Activated T-helper 17 cell treated with anti-CD3 and anti-CD28 coated beads, Interleukin-2, amount 50 U/mL, for 72 hours (primary cell): ENCODE data around the gene TMEM72. TPM values are rescaled to one million over a fixed set of nuclear protein-coding genes. Genes with fewer than 3 reads are reported as not detected.

ENCODE experiments used
- ATAC-seq: fragments of 150-1000 bp; cut with Tn5 transposase; replicated peaks from 2 replicates; pipeline ENCODE4 v1.10.0; 2021; ENCODE audit warnings: mild to moderate bottlenecking, moderate library complexity
- H3K27ac Mint-ChIP-seq: one replicate; pipeline ENCODE4 v1.8.0; 2022; ENCODE audit warnings: mixed read lengths
- H3K27me3 Mint-ChIP-seq: one replicate; pipeline ENCODE4 v1.8.0; 2022; ENCODE audit warnings: mixed read lengths
- H3K36me3 Mint-ChIP-seq: one replicate; pipeline ENCODE4 v1.8.0; 2022; ENCODE audit warnings: low read depth, mild to moderate bottlenecking, mixed read lengths
- H3K4me1 Mint-ChIP-seq: one replicate; pipeline ENCODE4 v1.8.0; 2022; ENCODE audit warnings: mixed read lengths
- H3K4me3 Mint-ChIP-seq: one replicate; pipeline ENCODE4 v1.8.0; 2022; ENCODE audit warnings: mild to moderate bottlenecking, mixed read lengths
- H3K9me3 Mint-ChIP-seq: one replicate; pipeline ENCODE4 v1.8.0; 2022; ENCODE audit warnings: mixed read lengths
- total RNA-seq, 2 donors: library from RNA; stranded (reverse); gene quantifications; one replicate each; pipeline ENCODE4 v1.2.3, GENCODE V29; 2022

Gene TMEM72
- total RNA-seq, 2 donors from 2014 or later = not detected

- Mint-ChIP-seq H3K4me3 (no peak overlapping the region), H3K4me1 (no peaks in the 10 kb centered on the region), H3K27ac (no peak overlapping the region), H3K9me3 (no peaks in the 10 kb centered on the region), H3K36me3 (no peaks in the 10 kb centered on the region), H3K27me3 (peaks cover 8% of the 10 kb centered on the region)
- no peak for ATAC-seq
Observed at GRCh38 chr10:44930904-44931620, 19.9 kb downstream of the TMEM72 start.

- H3K27ac Mint-ChIP-seq = no peak overlapping the region
- no peaks in the 10 kb centered on the region for H3K4me1 Mint-ChIP-seq
- H3K36me3 Mint-ChIP-seq = no peaks in the 10 kb centered on the region
- H3K4me3 Mint-ChIP-seq = no peak overlapping the region
- ATAC-seq = no peak
- peaks cover 8% of the 10 kb centered on the region for H3K27me3 Mint-ChIP-seq
- no peaks in the 10 kb centered on the region for H3K9me3 Mint-ChIP-seq
Observed at GRCh38 chr10:44931621-44932516, 20.7 kb downstream of the TMEM72 start.

DNA sequence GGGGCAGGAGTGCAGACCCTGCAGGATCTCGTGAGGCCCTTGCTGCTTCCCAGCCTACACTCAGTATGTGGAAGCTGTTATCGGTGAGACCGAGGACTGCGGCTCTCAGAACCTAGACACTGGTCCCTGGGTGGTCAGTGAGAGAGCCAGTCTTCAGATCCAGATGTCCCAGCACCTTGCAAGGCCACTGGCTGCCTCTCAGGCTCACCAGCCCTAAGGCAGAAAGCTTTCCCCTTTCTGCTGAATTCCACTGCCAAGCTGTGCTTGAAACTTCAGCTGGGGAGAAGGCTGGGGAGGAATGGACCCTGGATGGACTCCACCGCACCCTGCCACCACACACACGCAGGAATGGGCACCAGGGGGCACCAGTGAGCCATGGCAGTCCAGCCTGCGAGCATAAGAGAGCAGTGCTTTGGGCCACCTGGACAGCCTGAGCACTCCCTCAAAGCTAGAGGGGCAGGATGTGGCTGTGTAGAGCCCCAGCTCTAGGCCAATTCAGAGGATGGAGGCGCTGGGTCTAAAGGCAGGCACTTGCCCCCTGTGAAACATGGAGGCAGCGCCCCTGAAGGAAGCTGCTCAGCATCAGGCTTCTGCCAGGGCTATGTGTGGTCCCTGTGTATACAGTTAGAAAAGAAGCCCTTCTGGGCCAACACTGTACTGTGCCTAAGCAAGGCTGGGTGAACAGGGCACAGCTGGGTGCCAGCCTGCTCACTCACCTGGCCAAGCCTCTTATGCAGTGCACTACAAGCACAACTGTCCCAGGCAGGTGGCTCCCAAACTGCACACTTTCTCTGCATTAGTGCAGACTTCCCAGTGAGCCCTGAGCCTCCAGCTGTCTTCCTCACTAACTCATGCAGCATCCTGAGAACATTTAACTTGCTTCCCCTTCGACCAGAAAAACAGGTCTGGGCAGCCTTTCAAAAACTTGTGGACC lies 21.6 kb downstream of the TMEM72 start:
- no peaks in the 10 kb centered on the region for H3K4me1 Mint-ChIP-seq

GRCh38 chr10:44933451-44934321 lies 22.5 kb downstream of the TMEM72 start:
- peaks cover 5% of the 10 kb centered on the region for H3K27me3 Mint-ChIP-seq
- no peaks in the 10 kb centered on the region for H3K9me3 Mint-ChIP-seq
- H3K4me3 Mint-ChIP-seq = no peak overlapping the region
- H3K27ac Mint-ChIP-seq = no peak overlapping the region
- H3K4me1 Mint-ChIP-seq = no peaks in the 10 kb centered on the region
- H3K36me3 Mint-ChIP-seq = no peaks in the 10 kb centered on the region
- ATAC-seq = no peak

More for the DNA sequence above, 21.6 kb downstream of the TMEM72 start:
- Mint-ChIP-seq H3K36me3 (no peaks in the 10 kb centered on the region), H3K4me3 (no peak overlapping the region), H3K9me3 (no peaks in the 10 kb centered on the region), H3K27ac (no peak overlapping the region), H3K27me3 (peaks cover 8% of the 10 kb centered on the region)
- peak; percentile 93 for ATAC-seq

- ATAC-seq = no peak
- H3K9me3 Mint-ChIP-seq = peaks cover 3% of the 10 kb centered on the region
- H3K4me3 Mint-ChIP-seq = no peak overlapping the region
- no peaks in the 10 kb centered on the region for H3K36me3 Mint-ChIP-seq
- H3K27me3 Mint-ChIP-seq = peaks cover 4% of the 10 kb centered on the region
- no peaks in the 10 kb centered on the region for H3K4me1 Mint-ChIP-seq
- H3K27ac Mint-ChIP-seq = no peak overlapping the region
Observed at GRCh38 chr10:44934416-44935200, 23.5 kb downstream of the TMEM72 start.

DNA sequence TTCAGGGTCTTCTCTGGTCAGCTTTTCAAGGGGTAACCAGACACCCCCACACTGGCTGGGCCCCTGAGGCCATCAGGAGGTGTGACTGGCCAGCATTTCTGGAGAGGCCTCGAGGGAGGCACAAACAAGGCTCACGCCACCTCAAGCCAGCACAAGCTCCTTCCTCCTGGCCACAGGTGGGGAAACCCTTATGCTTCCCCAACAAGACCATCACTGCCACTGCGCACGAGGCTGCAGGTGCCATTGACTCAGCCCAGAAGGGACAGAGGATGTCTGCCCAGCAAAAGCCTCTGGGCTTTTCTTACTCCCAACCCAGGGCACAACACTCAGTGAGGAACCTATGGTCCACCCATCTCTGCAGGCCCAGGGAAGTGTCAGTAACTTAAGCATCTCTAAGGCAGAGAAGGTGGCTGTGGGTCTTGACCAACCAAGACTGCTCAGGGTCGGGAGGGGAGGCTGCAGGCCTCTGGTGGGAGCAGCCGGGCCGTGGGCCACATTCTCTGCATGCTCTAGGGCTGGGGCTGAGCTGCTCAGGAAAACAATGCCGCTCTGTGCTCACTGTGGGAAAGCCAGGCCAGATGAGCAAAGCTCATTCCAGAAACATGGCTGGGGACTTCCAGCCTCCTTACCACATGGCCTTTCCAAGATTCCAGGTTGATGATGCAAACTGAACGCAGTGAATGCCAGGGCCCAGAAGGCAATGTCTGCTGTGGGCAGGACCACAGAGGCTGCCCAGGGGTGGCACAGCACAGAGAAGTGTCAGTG lies 24.2 kb downstream of the TMEM72 start:
- H3K27ac Mint-ChIP-seq = peak overlapping the region; percentile 5
- H3K9me3 Mint-ChIP-seq = peaks cover 3% of the 10 kb centered on the region
- no peak for ATAC-seq
- H3K4me3 Mint-ChIP-seq = no peak overlapping the region
- H3K4me1 Mint-ChIP-seq = no peaks in the 10 kb centered on the region
- no peaks in the 10 kb centered on the region for H3K36me3 Mint-ChIP-seq
- peaks cover 4% of the 10 kb centered on the region for H3K27me3 Mint-ChIP-seq

DNA sequence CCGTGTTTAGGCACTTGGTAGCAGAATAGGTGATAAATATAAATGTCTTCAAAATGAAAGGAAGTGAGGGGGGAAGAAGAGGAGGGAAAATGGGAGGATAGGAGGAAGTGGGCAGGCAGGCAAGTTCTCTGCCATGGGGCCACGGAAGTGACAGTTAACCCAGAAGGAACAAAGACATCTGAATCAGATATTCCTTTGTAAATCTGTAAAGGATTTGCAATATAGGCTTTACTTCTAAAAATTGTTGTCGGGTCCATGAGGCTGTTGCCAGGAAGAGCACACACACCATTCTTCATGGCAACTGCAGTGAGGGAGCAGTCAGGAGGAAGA lies 24.8 kb downstream of the TMEM72 start:
- no peak overlapping the region for H3K4me3 Mint-ChIP-seq
- no peaks in the 10 kb centered on the region for H3K36me3 Mint-ChIP-seq
- H3K4me1 Mint-ChIP-seq = no peaks in the 10 kb centered on the region
- peaks cover 4% of the 10 kb centered on the region for H3K27me3 Mint-ChIP-seq
- peak overlapping the region; percentile 5 for H3K27ac Mint-ChIP-seq
- H3K9me3 Mint-ChIP-seq = peaks cover 3% of the 10 kb centered on the region
- no peak for ATAC-seq

GRCh38 chr10:44936314-44936975 lies 25.3 kb downstream of the TMEM72 start:
- Mint-ChIP-seq H3K27me3 (peaks cover 4% of the 10 kb centered on the region), H3K36me3 (no peaks in the 10 kb centered on the region), H3K27ac (no peak overlapping the region), H3K9me3 (peaks cover 3% of the 10 kb centered on the region), H3K4me1 (no peaks in the 10 kb centered on the region), H3K4me3 (no peak overlapping the region)
- ATAC-seq = no peak

DNA sequence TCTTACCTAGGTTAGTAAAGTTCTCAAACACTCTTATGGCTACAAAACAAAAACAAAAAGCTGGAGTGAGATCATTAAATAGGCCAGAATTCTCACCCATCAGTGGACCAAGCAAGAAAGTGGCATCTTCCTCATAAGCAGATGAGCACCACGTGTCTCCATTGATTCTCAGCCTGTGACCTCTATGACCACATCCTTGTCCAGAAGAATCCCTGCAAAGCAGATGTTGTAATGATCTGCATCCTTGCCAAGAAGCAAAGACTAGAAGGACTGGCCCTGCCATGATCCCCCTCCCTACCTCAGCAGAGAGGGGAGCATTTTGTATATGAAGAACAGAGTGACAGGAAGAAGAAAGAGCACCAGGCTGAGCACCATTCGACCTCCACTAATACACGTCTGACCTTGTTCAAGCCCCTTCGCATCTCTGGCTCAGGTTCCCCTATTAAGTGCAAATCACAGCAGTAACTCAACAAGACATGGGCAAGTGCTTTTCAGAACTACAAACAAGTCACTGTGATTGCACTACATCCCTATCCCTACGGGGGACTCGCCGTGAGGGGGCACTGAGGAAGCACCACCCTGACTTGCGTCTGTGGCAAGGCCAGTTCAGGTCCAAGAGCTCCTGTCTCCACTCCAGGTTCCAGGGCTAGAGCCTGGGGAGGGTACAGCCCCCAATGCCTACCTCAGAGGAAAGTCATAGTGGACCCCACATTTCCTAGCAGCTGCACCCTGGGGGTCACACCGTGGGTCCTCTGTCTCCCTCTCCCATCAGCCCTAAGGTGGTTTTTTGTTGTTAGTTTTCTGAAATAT lies 26.3 kb downstream of the TMEM72 start:
- Mint-ChIP-seq H3K9me3 (peaks cover 3% of the 10 kb centered on the region), H3K4me1 (no peaks in the 10 kb centered on the region), H3K27me3 (peaks cover 4% of the 10 kb centered on the region), H3K4me3 (no peak overlapping the region), H3K36me3 (no peaks in the 10 kb centered on the region), H3K27ac (no peak overlapping the region)
- ATAC-seq = no peak

GRCh38 chr10:44938956-44939355 lies 27.8 kb downstream of the TMEM72 start:
- no peak overlapping the region for H3K27ac Mint-ChIP-seq
- no peak for ATAC-seq
- H3K27me3 Mint-ChIP-seq = peaks cover 4% of the 10 kb centered on the region
- H3K36me3 Mint-ChIP-seq = no peaks in the 10 kb centered on the region
- peaks cover 4% of the 10 kb centered on the region for H3K9me3 Mint-ChIP-seq
- no peaks in the 10 kb centered on the region for H3K4me1 Mint-ChIP-seq
- no peak overlapping the region for H3K4me3 Mint-ChIP-seq

- no peak overlapping the region for H3K4me3 Mint-ChIP-seq
- H3K9me3 Mint-ChIP-seq = peaks cover 13% of the 10 kb centered on the region
- no peak for ATAC-seq
- no peak overlapping the region for H3K27ac Mint-ChIP-seq
- no peaks in the 10 kb centered on the region for H3K36me3 Mint-ChIP-seq
- H3K4me1 Mint-ChIP-seq = no peaks in the 10 kb centered on the region
- peaks cover 3% of the 10 kb centered on the region for H3K27me3 Mint-ChIP-seq
Observed at GRCh38 chr10:44939691-44940401, 28.7 kb downstream of the TMEM72 start.
